NCI-H1436 treated with DMSO at 0.1 percent for 48 hours (cell line): ENCODE measurements around the gene RNF126.
"Not testable (repeated sequence)": the region's sequence is repeated elsewhere in the genome, so short reads cannot be mapped to it uniquely, and the experiment has no call there.

ENCODE experiments used
- DNase-seq: peaks from one replicate; lab custom pipeline; 2025; lab: John Stamatoyannopoulos, UW

RNF126 gene

GRCh38 chr19:685454-685931 is 22.5 kb upstream of the RNF126 start:
- no peak for DNase-seq

- no peak for DNase-seq
Observed at GRCh38 chr19:682678-683320, 19.8 kb upstream of the RNF126 start.

- DNase-seq, result no peak
Observed at GRCh38 chr19:681029-682019, 18.3 kb upstream of the RNF126 start.

- peak; percentile 90 for DNase-seq
Observed at GRCh38 chr19:680287-681028, 17.4 kb upstream of the RNF126 start.

DNA sequence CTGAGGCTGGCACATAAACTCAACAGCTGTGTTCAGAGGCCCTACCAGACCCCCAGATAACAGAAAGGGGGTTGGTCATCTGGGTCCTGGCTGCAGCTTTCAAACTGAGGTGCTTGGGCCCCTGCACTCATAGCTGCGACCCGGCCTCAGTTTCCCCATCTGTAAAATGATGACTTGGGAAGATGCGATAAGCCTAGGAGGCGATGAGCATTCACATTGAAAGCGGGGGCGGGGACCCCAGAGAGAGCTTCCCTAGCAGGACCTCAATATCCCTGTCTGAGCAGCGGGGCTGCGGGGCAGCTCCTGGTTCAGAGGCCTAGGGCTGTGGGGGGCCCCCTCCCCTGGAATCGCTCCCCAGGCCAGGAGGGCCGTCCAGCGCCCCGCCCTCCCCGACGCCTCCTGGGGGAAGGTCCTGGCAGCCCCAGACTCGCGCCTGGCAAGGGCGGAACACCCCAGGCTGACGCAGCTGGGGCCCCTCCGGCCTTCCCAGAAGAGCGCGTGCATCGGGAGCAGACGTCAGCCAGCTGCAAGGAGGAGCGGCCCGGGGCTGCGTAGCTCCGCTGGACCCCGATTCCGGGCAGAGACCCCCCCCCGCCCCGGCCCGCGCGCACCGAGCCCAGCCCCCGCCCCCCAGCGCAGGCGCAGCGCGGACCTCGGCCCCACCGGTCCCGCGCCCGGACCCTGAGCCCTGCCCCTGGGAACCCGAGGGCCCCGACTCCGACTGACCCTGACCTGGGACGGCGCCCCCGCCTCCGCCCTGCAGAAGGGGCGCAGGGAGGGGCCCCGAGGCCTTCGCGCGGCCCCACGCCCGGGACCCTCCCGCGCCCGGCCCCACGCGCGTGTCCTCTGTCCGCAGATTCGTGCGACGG is 16.6 kb upstream of the RNF126 start:
- DNase-seq, result no peak

- no peak for DNase-seq
Observed at GRCh38 chr19:678791-679388, 15.9 kb upstream of the RNF126 start.

DNA sequence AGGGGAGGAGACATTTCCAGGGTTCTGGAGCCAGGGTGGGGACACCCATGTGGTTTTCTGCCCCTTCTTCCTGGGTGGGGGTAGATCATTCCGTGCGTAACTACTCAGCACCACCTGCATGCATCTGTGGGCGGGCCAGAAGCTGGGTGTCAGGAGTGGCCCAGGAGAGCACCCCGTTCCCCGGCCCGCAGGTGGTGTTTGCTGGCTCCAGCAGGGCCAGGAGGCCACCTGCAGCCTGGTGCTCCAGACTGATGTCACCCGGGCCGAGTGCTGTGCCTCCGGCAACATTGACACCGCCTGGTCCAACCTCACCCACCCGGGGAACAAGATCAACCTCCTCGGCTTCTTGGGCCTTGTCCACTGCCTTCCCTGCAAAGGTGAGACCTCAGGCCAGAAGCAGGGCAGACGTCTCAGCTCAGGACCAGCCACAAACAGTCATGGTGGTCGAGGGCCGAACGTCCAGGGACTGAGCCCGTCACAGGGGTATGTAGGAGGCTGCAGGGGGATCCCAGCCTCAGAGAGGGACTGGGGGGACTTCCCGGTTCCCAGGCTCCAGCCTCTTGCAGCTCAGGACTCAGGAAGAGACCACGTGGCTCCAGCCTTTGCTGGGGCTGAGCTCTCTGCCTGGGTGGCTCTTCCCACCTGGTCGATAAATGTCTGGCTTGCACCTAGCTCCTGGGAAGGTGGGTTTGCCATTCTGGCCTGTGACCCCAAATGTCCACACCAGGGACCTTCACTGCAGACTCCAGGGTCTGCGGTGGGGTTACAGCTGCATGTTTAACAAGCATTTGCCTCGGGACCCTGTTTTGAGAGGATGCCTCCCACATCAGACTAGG is 14.8 kb upstream of the RNF126 start:
- no peak for DNase-seq

DNA sequence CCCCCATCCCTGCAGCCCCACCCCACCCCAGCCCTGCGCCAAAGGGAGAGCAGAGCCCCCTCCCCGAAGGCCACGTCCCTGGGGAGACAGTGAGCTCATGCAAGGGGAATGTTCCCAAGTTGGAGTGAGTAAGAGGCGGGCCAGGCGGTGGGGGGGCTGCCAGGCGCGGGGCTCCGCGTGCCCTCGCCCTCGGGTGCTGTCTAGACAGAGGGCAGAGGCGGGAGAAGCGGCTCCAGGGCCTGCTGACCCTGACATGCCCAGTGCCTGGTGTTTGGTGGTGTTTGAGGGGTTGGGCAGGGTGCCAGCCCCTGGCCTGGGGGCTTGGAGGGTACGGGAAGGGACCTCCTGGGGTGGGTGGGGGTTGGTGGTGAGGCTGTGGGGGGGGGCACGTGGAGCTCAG is 14.2 kb upstream of the RNF126 start:
- DNase-seq, result no peak

- no peak for DNase-seq
Observed at GRCh38 chr19:676339-677105, 13.5 kb upstream of the RNF126 start, which contains the start of gene FSTL3. TSS of gene FSTL3 (plus strand) at chr19:676392. CDS start at chr19:676424, 32 bp downstream.

DNA sequence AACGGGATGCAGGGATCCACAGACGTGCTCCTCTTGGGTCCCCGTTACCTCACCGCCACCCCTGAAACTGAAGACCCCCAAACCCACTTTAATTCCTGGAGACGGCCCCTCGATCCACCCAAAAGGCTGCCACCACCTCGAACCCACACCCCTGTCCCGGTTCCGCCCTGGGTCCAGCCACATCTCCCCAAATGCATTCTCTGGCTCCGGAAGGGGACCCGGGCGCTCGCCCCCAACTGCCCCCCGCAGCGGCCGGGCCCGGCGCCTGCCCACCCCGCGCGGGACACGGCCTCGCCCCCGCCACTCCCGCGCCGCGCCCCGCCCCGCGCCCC is 13.0 kb upstream of the RNF126 start:
- DNase-seq, result no peak

GRCh38 chr19:674282-675151 is 11.5 kb upstream of the RNF126 start:
- DNase-seq, result no peak

DNA sequence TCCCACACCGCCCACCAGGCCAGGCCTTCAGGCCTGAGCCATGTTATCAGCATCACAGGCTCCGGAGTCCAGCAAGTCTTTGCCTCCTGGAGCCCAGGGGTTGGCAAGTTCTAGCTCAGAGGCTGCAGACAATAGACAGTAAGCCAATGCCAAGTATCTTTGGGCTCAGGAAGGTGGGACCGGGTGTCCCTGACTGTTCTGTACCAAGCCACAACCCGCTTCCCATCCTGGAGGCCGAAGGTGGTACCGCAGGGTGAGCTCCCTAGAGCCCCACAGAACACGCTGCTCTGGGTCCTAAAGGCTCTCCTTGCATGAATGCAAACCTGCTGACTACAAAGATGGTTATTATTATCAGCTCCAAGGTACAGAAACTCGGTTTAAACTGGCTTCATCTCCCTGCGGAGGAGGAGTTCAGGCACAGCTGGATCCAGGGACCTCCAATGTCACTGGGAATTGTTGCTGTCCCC is 7.6 kb upstream of the RNF126 start:
- DNase-seq, result no peak

GRCh38 chr19:668675-669434 is 5.8 kb upstream of the RNF126 start:
- DNase-seq, result not testable (repeated sequence)

- DNase-seq, result not testable (repeated sequence)
Observed at GRCh38 chr19:666985-667573, 4.1 kb upstream of the RNF126 start.

DNA sequence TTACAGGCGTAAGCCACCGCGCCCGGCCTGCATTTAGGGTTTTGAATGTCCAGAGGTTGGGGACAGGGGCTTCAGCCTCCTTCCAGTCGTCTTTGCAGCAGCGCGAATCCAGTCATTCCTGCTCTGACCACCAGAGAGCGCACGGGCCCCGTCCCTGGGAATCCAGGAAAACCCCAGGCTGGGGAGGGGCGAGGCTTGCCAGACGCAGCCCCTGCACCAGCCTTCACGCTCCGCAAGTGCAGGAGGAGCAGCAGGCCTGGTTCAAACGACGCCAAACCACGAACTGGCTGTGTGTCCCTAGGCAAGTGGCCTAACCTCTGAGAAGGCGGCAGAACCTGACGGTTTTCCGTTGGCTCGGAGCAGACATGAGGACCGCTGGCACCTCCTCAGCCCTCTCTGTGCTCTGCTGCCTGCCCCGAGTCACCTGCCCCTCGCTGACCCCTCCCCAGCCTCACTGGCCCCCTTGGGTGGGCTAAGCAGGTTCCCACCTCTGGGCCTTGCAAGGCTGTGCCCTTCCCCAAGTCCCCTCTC is 2.0 kb upstream of the RNF126 start:
- DNase-seq, result peak; percentile 47

DNA sequence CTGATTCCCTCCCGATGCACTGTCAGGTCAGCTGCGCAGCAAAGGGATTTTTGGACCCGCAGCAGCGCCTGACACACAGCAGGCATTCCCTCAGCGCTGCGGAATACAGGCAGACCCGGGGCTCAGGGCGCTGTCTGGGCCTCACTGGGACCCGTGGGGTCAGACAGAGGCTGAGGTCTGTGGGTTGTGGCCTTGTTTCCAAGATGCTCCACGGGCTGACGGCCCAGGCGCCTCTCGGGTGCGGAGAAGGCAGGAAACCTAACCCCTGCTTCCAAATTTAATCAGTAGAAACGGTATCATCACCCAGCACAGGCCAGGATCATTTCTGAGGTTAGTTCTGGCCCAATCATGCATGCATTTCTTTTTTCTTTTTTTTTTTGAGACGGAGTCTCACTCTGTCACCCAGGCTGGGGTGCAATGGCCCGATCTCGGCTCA is 686 bp upstream of the RNF126 start:
- no peak for DNase-seq
